ENCODE measurements around the gene GNPTAB.
A peak's percentile ranks its signal among the peaks of the same experiment; 100 is the strongest.

Gene GNPTAB

GRCh38 chr12:101792046-101792931, 38.5 kb downstream of the GNPTAB start:
- no peaks in the 10 kb centered on the region for H3K9me3 Mint-ChIP-seq
- no peaks in the 10 kb centered on the region for H3K4me1 Mint-ChIP-seq
- H3K36me3 Mint-ChIP-seq (ENCODE audit: low read depth), result no peaks in the 10 kb centered on the region
- no peaks in the 10 kb centered on the region for H3K27me3 Mint-ChIP-seq (ENCODE audit: low read depth, poor library complexity)
- no peak overlapping the region for H3K27ac Mint-ChIP-seq
- DNase-seq, result no peak
- no peak overlapping the region for H3K4me3 Mint-ChIP-seq
- no peak for TF ChIP-seq CTCF (IDR thresholded peaks at IDR 0.05)

GRCh38 chr12:101789171-101789570, 41.6 kb downstream of the GNPTAB start:
- no peak overlapping the region for H3K27ac Mint-ChIP-seq
- no peak overlapping the region for H3K4me3 Mint-ChIP-seq
- no peak for TF ChIP-seq CTCF (IDR thresholded peaks at IDR 0.05)
- H3K4me1 Mint-ChIP-seq, result no peaks in the 10 kb centered on the region
- no peaks in the 10 kb centered on the region for H3K27me3 Mint-ChIP-seq (ENCODE audit: low read depth, poor library complexity)
- no peaks in the 10 kb centered on the region for H3K9me3 Mint-ChIP-seq
- peaks cover 5% of the 10 kb centered on the region for H3K36me3 Mint-ChIP-seq (ENCODE audit: low read depth)
- DNase-seq, result no peak

- Mint-ChIP-seq H3K9me3 (no peaks in the 10 kb centered on the region), H3K36me3 (ENCODE audit: low read depth) (peaks cover 5% of the 10 kb centered on the region), H3K27ac (no peak overlapping the region), H3K27me3 (ENCODE audit: low read depth, poor library complexity) (no peaks in the 10 kb centered on the region), H3K4me1 (peaks cover 12% of the 10 kb centered on the region), H3K4me3 (no peak overlapping the region)
- TF ChIP-seq CTCF (IDR thresholded peaks at IDR 0.05), result no peak
- no peak for DNase-seq
Measured at GRCh38 chr12:101785671-101786070, 45.1 kb downstream of the GNPTAB start.

GRCh38 chr12:101784376-101784775, 46.4 kb downstream of the GNPTAB start:
- Mint-ChIP-seq H3K36me3 (ENCODE audit: low read depth) (peaks cover 5% of the 10 kb centered on the region), H3K4me1 (peaks cover 12% of the 10 kb centered on the region), H3K27ac (peak overlapping the region; percentile 93), H3K4me3 (no peak overlapping the region), H3K27me3 (ENCODE audit: low read depth, poor library complexity) (no peaks in the 10 kb centered on the region), H3K9me3 (no peaks in the 10 kb centered on the region)
- DNase-seq, result no peak
- no peak for TF ChIP-seq CTCF (IDR thresholded peaks at IDR 0.05)

- no peak overlapping the region for H3K4me3 Mint-ChIP-seq
- no peaks in the 10 kb centered on the region for H3K27me3 Mint-ChIP-seq (ENCODE audit: low read depth, poor library complexity)
- no peak for DNase-seq
- no peak for TF ChIP-seq CTCF (IDR thresholded peaks at IDR 0.05)
- H3K9me3 Mint-ChIP-seq, result no peaks in the 10 kb centered on the region
- H3K36me3 Mint-ChIP-seq (ENCODE audit: low read depth), result peaks cover 5% of the 10 kb centered on the region
- H3K27ac Mint-ChIP-seq, result peak overlapping the region; percentile 93
- peaks cover 12% of the 10 kb centered on the region for H3K4me1 Mint-ChIP-seq
Measured at GRCh38 chr12:101783838-101784237, 46.9 kb downstream of the GNPTAB start.

- H3K4me1 Mint-ChIP-seq, result peaks cover 12% of the 10 kb centered on the region
Measured at GRCh38 chr12:101783150-101783549, 47.6 kb downstream of the GNPTAB start.

More at GRCh38 chr12:101783150-101783549, 47.6 kb downstream of the GNPTAB start:
- DNase-seq, result no peak
- no peak for TF ChIP-seq CTCF (IDR thresholded peaks at IDR 0.05)
- H3K27ac Mint-ChIP-seq, result peak overlapping the region; percentile 87
- H3K4me3 Mint-ChIP-seq, result no peak overlapping the region
- H3K9me3 Mint-ChIP-seq, result no peaks in the 10 kb centered on the region
- H3K36me3 Mint-ChIP-seq (ENCODE audit: low read depth), result peaks cover 5% of the 10 kb centered on the region
- no peaks in the 10 kb centered on the region for H3K27me3 Mint-ChIP-seq (ENCODE audit: low read depth, poor library complexity)

Data from nephron progenitor cell (in vitro differentiated cells).